Measurements from ENCODE around the gene SLC6A11.

Gene SLC6A11

DNA sequence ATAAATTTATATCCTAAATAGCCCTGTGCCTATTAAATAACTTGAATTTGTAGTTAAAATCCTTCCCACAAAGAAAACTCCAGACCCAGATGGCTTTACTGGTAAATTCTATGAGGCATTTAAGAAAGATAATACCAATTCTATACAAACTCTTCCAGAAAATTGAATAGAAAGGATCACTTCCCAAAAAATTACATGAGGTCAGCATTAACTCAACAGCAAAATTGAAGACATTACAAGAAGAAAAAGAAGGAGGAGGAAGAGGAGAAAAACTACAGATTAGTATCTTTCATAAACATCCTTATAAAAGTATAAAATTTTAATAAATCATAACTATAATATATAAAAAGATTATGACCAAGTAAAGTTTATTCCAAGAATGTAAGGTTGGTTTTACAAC lies 29.4 kb upstream of the SLC6A11 start:
- DNase-seq (ENCODE audit: extremely low spot score, insufficient read length, low read depth) (no peak), FAIRE-seq (no peak)

DNA sequence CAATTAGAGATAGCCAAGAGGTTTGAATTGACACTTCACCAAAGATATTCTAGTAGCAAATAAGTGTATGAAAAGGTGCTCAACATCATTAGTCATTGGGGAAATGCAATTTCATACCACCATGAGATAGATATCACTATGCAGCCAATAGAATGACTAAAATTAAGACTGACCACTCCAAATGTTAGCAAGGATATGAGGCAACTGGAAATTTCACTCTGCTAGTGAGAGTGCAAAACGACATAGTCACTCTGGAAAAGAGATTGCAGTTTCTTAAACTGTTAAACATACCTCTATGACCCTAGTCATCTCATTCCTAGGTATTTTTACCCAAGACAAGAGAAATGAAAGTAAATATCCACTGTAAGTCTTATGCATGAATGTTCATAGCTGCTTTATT lies 27.6 kb upstream of the SLC6A11 start:
- no peak for FAIRE-seq
- DNase-seq (ENCODE audit: extremely low spot score, insufficient read length, low read depth): no peak

DNA sequence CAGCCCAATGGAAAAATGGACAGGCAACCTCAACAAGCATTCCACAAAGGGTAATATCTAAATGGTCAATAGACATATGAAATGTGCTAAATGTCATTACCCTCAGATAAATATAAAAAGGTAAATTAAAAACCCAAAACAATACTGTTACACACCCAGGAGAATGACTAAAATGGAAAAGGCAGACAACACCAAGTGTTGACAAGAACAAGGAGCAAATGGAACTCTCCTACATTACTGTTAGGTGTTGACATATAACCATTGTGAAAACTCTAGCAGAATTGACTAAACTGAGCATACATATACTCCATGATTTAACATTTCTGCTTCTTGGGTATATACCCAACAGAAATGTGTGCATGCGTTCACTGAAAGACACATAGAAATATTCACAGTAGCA lies 25.3 kb upstream of the SLC6A11 start:
- DNase-seq (ENCODE audit: extremely low spot score, insufficient read length, low read depth) (no peak), FAIRE-seq (no peak)

DNA sequence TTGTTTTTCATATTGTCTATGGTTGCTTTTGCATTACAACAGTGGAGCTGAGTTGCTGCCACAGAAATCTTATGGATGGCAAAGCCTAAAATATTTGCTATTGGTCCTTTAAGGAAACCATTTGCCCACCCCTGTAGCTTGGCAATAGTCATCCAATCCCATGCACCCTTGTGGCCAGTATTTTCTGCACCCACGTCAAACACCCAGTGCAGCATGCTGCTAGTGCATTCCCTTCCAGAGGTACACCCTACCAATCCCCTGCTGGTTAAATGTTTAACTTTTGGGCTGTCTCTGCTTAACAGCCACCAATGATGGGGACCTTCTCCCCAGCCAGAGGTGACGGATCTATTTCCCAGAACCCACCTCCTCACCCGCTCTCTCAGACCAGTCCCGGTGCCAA lies 23.8 kb upstream of the SLC6A11 start:
- DNase-seq (ENCODE audit: extremely low spot score, insufficient read length, low read depth) (no peak), FAIRE-seq (no peak)

DNA sequence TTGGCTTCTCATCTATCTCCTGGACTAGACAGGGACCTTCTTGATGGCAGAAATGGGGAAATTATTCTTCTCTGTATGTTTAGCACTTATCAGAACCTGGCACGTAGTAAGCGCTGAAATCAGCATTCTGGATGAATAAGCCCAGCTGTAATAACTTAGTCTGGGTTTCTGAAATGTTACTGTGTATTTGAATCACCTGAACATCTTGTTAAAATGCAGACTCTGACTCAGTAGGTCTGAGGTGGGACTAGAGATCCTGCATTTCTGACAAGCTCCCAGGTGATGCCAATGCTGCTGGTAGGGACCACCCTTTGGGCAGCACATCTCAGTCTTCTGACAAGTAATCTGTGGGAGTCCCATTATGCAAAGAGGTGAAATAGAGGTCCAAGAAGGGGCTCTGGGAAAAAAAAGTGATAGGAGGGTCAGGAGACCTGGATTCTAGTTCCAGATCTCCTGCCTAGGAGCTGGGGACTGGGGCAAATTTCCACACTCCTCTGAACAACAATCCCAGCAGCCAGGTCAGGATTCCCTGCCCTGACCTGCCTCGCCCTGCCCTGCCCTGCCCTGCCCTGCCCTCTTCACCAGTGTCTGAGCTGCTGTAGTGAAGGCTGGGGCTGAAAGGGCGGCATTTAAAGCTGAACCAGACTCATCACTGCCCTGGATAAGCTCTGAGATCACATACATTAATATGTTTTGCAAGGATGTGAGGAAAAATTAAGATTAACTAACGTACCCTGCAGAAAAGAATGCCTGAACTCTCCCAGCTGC lies 17.2 kb upstream of the SLC6A11 start:
- FAIRE-seq: no peak
- no peak for DNase-seq (ENCODE audit: extremely low spot score, insufficient read length, low read depth)

DNA sequence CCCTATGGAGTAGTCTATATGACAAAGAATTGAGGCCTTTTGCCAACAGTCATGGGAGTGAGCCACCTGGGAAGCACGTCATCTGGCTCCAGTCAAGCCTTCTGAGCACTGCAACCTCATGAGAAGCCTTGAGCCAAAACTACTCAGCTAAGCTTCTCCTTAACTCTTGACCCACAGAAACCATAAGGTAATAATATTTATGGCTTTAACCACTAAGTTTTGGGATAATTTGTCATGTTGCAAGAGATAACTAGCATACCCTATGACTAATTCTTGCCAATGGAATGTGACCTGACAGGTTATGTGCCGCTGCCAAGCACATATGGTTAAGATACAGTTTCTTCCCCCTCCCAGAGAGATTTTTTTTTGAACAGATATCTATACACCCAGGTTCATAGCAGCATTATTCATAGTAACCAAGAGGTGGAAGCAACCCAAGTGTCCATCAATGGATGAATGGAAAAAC lies 11.8 kb upstream of the SLC6A11 start:
- FAIRE-seq (no peak), DNase-seq (ENCODE audit: extremely low spot score, insufficient read length, low read depth) (no peak)

DNA sequence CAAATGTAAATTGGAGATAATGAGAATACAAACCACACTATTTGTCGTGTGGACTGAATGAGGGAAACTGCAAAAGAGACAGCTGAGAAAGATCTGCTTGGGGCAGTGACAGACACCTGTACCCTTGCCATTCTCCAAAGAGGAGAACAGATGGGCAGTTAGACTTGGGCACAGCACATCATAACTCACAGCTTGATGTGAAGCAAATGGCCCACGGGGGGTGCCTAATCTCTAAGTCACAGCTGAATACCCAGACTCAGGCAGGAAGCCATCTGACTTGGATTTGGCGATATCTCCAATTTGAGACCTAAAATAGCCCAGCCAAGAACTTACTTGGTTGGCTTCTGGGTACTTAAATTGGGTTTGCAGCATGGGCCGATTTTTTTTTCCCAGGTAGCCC lies 10.0 kb upstream of the SLC6A11 start:
- FAIRE-seq (no peak), DNase-seq (ENCODE audit: extremely low spot score, insufficient read length, low read depth) (no peak)

DNA sequence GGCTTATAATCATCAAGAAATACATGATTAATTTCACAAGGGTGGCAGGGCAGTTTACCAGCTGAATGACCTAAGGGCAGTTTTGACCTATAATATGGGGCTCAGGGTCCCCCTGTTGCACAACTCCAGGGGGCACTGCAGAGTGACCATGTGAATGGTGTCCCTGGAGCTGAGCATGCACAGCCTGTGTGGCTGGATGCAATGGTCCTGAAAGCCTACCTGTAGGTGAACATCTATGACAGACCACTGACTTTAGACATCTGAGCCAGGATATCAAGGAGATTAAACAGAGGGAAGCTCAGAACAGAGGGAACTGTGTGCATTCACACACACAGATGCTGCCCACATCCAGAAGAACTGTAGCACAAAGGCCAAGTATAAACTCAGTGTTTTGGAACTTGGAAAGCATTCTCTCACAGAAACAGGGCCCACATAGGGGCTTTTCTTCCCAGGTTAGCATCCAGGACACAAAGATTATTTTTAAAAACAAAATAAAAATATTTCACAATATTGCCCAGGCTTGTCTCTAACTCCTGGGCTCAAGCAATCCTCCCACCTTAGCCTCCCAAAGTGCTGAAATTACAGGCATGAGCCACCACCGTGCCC lies 7.8 kb upstream of the SLC6A11 start:
- no peak for FAIRE-seq
- no peak for DNase-seq (ENCODE audit: extremely low spot score, insufficient read length, low read depth)

DNA sequence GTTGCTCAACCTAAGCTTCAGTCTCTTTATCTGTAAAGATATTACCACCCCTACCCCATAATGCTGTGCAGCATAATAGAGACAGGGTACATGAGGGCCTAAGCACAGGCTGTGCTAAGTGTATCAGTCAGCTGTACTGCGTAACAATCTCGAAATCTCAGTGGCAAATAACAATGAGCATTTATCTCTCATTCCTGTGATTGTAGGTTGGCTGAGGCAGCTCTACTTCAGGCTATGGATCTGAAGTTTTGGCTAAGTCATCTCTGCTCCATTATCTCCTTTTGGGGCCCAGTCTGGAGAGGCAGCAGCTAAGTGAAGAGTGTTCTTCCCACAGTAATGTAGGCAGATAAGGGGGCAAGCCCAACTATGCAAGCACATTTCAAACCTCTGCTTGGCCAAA lies 7.1 kb upstream of the SLC6A11 start:
- FAIRE-seq: no peak
- no peak for DNase-seq (ENCODE audit: extremely low spot score, insufficient read length, low read depth)

DNA sequence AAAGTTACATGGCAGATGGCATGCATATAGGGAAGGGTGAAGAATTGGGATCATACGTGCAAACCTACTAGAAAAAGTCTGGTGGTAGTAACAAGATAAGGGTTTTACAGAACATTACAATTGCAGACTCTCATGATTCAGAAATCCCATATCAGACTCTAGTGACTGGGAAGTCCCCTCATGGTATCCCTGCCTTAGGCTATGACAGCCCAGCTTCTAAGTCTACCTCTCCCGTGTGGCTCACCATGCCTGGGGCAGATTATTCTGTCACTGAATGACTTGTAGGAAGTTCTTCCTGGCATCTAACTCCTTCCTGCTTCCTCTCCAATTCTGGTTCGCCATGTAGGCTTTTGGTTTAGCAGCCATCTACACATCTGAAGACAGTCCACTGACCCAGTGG lies 5.7 kb upstream of the SLC6A11 start:
- FAIRE-seq (no peak), DNase-seq (ENCODE audit: extremely low spot score, insufficient read length, low read depth) (no peak)

DNA sequence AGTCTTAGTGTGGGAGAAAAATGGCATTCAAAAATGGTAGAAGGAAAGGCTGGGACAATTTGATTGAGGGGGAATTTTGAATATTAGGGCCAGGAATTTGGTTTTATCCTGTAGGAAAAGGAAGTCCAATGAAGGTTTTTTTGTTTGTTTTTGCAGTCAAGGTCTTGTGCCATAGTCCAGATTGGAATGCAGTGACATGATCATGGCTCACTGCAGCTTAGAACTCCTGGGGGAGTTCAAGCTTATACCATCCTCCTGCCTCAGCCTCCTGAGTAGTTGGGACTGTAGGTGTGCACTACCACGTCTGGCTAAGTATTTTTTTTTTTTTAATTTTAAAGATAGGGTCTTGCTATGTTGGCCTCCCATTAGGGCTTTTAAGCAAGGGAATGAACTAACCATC lies 2.6 kb upstream of the SLC6A11 start:
- no peak for FAIRE-seq
- DNase-seq (ENCODE audit: extremely low spot score, insufficient read length, low read depth): no peak

DNA sequence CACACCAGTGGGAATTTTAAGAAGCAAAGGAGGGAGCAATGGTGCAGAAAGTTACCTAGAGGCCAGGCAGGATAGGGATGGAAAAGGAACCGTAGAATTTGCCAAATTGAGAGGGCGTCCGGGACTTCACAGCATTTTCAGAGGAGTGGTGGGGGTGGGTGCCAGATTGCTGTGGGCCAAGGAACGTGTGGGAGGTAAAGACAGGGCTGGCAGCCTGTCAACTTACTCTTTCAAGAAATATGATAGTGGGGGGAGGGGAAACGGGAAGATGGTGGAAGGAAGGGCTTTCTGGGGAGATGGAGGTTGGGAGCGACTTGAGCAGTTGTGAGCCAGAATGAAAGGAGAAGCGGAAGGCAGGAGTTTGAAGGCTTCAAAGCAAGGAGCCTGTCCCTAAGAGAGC lies 1.4 kb upstream of the SLC6A11 start:
- no peak for FAIRE-seq
- no peak for DNase-seq (ENCODE audit: extremely low spot score, insufficient read length, low read depth)

DNA sequence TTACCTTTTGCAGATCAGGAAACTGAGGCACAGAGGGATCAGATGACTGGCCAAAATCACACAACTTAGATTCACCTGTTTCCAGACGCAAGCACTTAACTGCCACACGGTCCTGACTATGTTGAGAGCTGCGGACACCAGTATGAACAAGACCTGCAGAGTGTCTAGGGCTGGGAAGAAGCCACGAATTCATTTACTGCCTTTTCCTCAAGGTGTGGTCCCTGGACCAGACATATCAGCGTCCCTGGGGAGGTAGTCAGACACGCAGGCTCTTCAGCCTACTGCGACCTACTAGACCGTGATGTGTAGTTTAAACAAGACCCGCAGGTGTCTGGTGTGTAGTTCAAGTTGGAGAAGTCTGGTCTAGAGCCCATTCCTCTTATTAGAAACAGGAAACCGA lies 541 bp upstream of the SLC6A11 start:
- FAIRE-seq: no peak
- DNase-seq (ENCODE audit: extremely low spot score, insufficient read length, low read depth): no peak

DNA sequence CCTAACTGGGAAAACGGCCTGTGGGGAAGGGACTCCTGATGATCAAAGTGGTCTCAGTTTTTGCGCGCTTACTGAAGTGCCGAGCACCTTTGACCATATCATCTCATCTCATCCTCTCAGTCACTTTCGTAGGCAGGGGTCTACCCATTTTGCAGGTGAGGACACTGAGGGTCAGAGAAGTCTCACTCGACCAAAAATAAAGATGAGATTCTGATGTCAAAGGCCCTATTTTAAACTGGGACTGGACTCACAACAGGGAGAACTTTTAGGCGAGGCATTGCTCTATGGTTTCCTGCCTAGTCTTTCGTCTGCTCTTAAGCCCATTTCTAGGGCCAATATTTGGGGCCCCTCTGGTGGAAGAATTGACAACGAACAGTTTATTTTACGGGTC lies 830 bp downstream of the SLC6A11 start:
- FAIRE-seq (no peak), DNase-seq (ENCODE audit: extremely low spot score, insufficient read length, low read depth) (no peak)

DNA sequence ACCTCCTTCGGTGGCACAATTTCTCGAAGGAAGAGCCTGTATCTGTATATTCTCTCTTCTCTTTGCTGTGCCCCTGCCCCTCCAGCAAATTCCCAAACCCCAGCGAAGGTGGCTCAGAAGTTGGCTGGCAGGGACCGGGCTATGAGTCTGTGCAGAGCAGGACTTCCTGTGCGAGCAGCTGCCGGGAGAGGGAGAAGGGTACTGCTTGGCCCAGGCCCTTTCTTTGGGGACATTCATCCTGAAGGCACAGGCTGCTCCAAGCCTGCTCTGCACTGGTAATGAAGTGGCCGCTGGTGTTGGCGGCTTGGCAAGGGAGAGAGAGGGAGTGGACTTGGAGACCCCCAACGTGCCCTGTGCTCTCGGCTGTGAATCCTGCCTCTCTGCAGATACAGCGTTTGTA lies 1.5 kb downstream of the SLC6A11 start:
- DNase-seq (ENCODE audit: extremely low spot score, insufficient read length, low read depth): no peak
- FAIRE-seq: no peak

DNA sequence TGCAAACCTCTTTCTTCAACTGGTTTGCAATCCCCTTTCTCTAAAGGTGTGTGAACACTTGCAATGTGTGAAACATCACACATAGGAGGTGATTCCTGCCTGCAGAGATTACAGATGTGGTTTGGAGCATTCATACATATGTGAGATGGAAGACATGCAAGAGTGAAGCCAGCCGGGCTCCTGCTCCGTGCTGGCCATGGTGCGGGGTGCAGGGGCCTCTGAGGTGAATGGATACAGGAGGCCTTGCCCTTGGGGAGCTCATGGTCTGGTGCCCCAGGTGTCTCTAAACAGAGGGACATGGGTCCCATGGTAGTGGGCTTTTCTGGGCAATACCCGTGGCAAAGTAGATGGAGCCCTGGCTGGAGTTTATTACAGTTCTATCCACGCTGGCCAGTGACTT lies 6.0 kb downstream of the SLC6A11 start:
- DNase-seq (ENCODE audit: extremely low spot score, insufficient read length, low read depth): no peak
- FAIRE-seq: no peak

DNA sequence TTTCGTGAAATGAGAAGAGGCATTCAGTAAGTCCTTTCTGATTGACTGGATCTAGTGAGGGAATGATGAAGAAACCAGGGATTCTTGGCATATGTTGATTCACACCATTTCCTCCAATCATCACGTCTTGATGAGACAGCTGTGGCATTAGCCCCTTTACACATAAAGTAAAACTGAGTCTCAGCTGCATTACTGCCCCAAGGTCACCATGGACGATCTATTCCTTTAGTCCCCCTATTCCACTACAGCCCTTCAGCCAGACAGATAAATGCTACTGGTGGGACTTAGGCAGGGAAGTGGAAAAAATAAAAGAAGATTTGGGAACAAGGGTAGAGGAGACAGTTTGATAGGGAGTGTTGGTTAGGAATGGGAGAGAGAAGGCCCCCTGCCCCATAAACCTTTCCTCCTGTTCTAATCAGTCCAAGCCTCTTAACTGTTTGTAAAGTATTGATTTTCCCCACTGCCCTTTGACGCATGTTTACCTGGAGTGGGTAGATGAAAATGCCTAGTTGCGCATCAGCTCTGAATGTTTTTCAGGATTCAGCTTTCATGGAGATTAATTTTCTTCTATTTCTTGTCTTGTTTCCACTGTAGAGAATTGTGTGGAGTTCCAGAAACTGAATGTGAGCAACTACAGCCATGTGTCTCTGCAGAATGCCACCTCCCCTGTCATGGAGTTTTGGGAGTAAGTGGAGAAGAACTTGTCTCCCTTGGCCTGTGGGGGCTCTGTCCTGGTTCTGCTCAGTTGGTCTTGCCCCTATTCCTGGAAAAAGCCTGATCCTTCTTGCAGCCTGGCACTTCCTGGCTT lies 6.9 kb downstream of the SLC6A11 start:
- FAIRE-seq: no peak
- DNase-seq (ENCODE audit: extremely low spot score, insufficient read length, low read depth): no peak

DNA sequence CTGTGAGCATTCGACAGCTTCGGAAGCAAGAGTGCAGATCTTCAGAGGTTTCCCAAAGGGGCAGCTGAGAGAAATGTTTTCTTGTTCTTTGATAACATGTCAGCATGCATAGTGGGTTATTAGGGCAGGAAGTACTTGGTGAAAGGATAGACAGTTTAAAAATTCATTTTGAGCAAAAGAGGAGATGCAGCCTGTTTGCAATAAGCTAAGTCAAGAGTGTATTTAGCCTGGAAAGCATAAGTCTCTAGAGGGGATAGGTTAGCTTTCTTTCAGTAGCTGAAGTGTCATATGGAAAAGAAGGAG lies 7.4 kb downstream of the SLC6A11 start:
- FAIRE-seq (no peak), DNase-seq (ENCODE audit: extremely low spot score, insufficient read length, low read depth) (no peak)

DNA sequence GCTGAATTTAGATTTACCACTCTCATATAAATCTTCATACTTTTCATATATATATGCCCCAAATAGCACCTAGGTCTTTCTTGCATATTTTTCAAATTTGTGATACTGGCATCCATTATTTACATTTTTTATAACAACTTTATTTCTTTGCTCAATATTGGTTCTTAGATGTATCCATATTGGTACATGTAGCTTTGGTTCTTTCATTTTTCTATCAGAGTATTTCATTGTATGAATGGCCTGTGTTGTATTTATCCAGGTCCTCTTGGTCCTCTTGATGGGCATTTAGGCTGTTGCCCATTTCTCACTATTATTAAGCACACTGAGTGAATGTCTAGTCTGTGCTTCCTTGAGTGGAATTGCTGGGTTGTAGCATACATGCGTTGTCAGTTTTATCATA lies 8.4 kb downstream of the SLC6A11 start:
- DNase-seq (ENCODE audit: extremely low spot score, insufficient read length, low read depth) (no peak), FAIRE-seq (no peak)

DNA sequence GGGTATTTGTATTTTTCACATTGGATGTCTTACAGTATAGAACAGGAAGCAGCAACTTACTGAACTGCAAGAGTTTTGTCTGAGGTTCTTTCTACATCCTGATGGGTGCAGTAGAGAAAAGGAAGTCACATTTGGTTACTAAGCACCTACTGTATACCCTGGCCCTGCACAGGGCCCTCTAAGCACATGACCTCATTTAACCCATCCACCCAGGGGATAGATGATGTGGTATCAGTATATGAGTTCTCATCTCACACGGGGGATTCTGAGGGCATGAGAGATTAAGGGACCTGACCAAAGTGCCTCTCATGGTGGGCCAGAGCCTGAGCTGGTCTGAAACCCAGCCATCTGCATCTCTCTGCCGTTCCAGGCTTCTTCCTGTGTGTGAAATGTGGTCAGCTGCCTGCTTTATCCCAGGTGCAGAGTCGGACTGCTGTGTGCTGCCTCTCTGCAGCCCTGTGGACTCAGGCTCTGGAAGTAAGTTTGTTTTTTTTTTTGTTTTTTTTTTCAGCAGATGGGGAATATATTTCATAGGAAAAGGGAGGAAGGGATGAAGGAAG lies 17.9 kb downstream of the SLC6A11 start:
- no peak for FAIRE-seq

DNA sequence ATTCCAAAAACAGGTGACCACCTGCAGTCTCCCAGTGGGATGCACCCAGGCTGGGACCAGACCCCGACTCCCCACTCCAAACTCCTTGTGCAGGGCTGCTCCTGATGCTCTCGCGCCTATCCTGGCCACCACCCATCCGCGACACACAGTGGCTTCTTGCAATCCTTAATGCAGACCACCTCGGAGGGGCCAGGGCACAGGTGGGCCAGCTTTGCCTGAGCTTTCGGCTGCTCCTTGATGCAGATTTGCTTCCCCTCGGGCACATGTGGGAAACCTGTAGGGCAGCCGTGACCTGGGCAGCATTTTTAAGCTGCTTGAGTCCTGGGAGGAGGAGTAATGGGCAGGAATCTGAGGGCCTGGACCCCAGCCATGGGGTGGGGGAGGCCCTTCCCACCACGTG lies 18.9 kb downstream of the SLC6A11 start:
- FAIRE-seq: no peak
- no peak for DNase-seq (ENCODE audit: extremely low spot score, insufficient read length, low read depth)

More for the DNA sequence above, 17.9 kb downstream of the SLC6A11 start:
- no peak for DNase-seq (ENCODE audit: extremely low spot score, insufficient read length, low read depth)

Data from GM18507 (cell line).